Adrenal gland (tissue), 12 donors: ENCODE measurements around the gene ZIC4. TPM values are rescaled to one million over a fixed set of nuclear protein-coding genes. Genes with fewer than 3 reads are reported as not detected.

ENCODE experiments used
- DNase-seq, 7 donors: peaks; one replicate each; pipeline ENCODE4 v3.0.0-alpha.2; 2019 to 2020
- H3K27ac ChIP-seq, 5 donors: fragments of 200-600 bp; sonication (generic) in 4 of 5; 1 replicate in 3 of 5; 2 replicates in 2 of 5; pipeline versions ENCODE4 v1.5.1 to v1.8.0; 2016 to 2020; ENCODE audit warnings: mild to moderate bottlenecking in 1 of 5
- H3K27me3 ChIP-seq: fragments of 200-600 bp; 2 replicates; pipeline ENCODE4 v1.8.0; 2021
- H3K36me3 ChIP-seq, 2 donors: fragments of 200-600 bp; replicated peaks in 1 of 2; 1 replicate in 1 of 2; 2 replicates in 1 of 2; pipeline versions ENCODE4 v1.5.1 to v1.8.0; 2018 to 2022
- H3K4me1 ChIP-seq, 2 donors: fragments of 200-600 bp; replicated peaks in 1 of 2; 1 replicate in 1 of 2; 2 replicates in 1 of 2; pipeline versions ENCODE4 v1.5.1 to v1.8.0; 2018 to 2021
- H3K4me3 ChIP-seq, 4 donors: fragments of 200-600 bp; sonication (generic) in 3 of 4; one replicate each; pipeline ENCODE4 v1.5.1; 2016 to 2018
- H3K9me3 ChIP-seq, 3 donors: fragments of 200-600 bp; sonication (generic) in 1 of 3; replicated peaks in 1 of 3; 1 replicate in 2 of 3; 2 replicates in 1 of 3; pipeline versions ENCODE4 v1.5.1 to v1.8.0; 2016 to 2021
- CTCF ChIP-seq, 6 experiments: fragments of 450-650 bp in 4 of 6; fragments of 200-600 bp in 2 of 6; sonication (generic) in 1 of 6; IDR thresholded peaks; 1 replicate in 5 of 6; 2 replicates in 1 of 6; pipeline versions ENCODE4 v1.5.1 to v1.8.0; 2016 to 2021; ENCODE audit warnings: antibody characterized with exemption in 6 of 6, mild to moderate bottlenecking in 2 of 6, moderate library complexity in 1 of 6
- POLR2A ChIP-seq, 2 donors: fragments of 450-650 bp; IDR thresholded peaks; one replicate each; pipeline ENCODE4 v1.6.1; 2017; ENCODE audit warnings: antibody characterized with exemption in 2 of 2, mild to moderate bottlenecking in 2 of 2, moderate library complexity in 1 of 2
- WGBS, 4 donors: extraction: QIAGEN DNeasy Blood & Tissue Kit in 2 of 4; methylation state at CpG; one replicate each; pipeline versions ENCODE4 v1.1.5 to v1.1.7; 2013 to 2017; 5-methylcytosine and 5-hydroxymethylcytosine counted together
- intact Hi-C, 2 donors: fragments of 100-400 bp; cut with DNase I; formaldehyde crosslinking; loops; one replicate each; pipeline versions ENCODE4 v1.14.1 to v1.15.0; 2022 to 2023
- polyA plus RNA-seq, 3 donors: library from polyadenylated mRNA; stranded (reverse); fragments of 200-250 nt in 2 of 3; fragments of 350-450 nt in 1 of 3; fragmentation: Illumina TruSeq in 1 of 3; extraction: RNeasy Lipid Tissue Mini Kit (QIAGEN cat#74804) in 1 of 3; gene quantifications; one replicate each; pipeline ENCODE4 v1.2.3, GENCODE V29; 2013 to 2014
- total RNA-seq, 9 donors: library from RNA; depleted of rRNA in 4 of 9; stranded (reverse); fragments of >200 nt in 4 of 9; fragments of 120-200 nt in 1 of 9; fragmentation: NEBNext Ultra II Directional in 1 of 9; extraction: Animal tissue kit (Norgen Biotek cat#: 25700) in 1 of 9; gene quantifications; one replicate each; pipeline versions ENCODE4 v1.1.0 to v1.2.4, GENCODE V29; 2013 to 2023
- donor health status: healthy with polysubstance abuse.
- donor health status: Bipolar disorder and iron deficiency.
- donor health status: DM: yes; HTN: yes; CAD: no.
- donor health status: DM: no; HTN: no; CAD: no.
- donor health status: DM: no; HTN: no; CAD: no.
- donor health status: DM: yes; HTN: yes; CAD: no.

ZIC4 gene
- total and polyA plus RNA-seq, 12 donors: 0.07 TPM; not detected in 11

GRCh38 chr3:147417551-147418295 lies 11.4 kb upstream of the ZIC4 start:
- no peak for TF ChIP-seq POLR2A (IDR thresholded peaks at IDR 0.05)
- TF ChIP-seq CTCF (IDR thresholded peaks at IDR 0.05): no peak
- intact Hi-C loops: no loop called here
- Histone ChIP-seq H3K4me3 (no peak overlapping the region), H3K27ac (no peak overlapping the region), H3K36me3 (no peaks in the 10 kb centered on the region), H3K27me3 (peaks cover 85% of the 10 kb centered on the region), H3K9me3 (no peaks in the 10 kb centered on the region), H3K4me1 (peaks cover 0 to 20% of the 10 kb centered on the region in 2 donors)
- DNase-seq: no peak
- 41 to 58% (median 44%) methylated on average over 7 of the region's 7 CpGs for WGBS, 4 donors

- no peaks in the 10 kb centered on the region for H3K9me3 ChIP-seq
- H3K36me3 ChIP-seq: no peaks in the 10 kb centered on the region
- peaks cover 0 to 20% of the 10 kb centered on the region in 2 donors for H3K4me1 ChIP-seq
- no peak for DNase-seq
- no peak overlapping the region for H3K27ac ChIP-seq
- H3K27me3 ChIP-seq: peaks cover 85% of the 10 kb centered on the region
- WGBS, 4 donors: 10 to 23% (median 20%) methylated on average over 1 of the region's 1 CpG
- intact Hi-C loops: no loop called here
- TF ChIP-seq CTCF (IDR thresholded peaks at IDR 0.05) (no peak), POLR2A (IDR thresholded peaks at IDR 0.05) (no peak)
- no peak overlapping the region for H3K4me3 ChIP-seq
These were observed 10.6 kb upstream of the ZIC4 start for GRCh38 chr3:147416931-147417330.

- 10 to 13% (median 12%) methylated on average over 2 of the region's 2 CpGs for WGBS, 4 donors
- Histone ChIP-seq H3K9me3 (no peaks in the 10 kb centered on the region), H3K27ac (no peak overlapping the region), H3K36me3 (no peaks in the 10 kb centered on the region), H3K4me1 (peaks cover 0 to 24% of the 10 kb centered on the region in 2 donors), H3K4me3 (no peak overlapping the region), H3K27me3 (peaks cover 84% of the 10 kb centered on the region)
- intact Hi-C loops: no loop called here
- TF ChIP-seq CTCF (IDR thresholded peaks at IDR 0.05): no peak
- DNase-seq: no peak
These were observed 9.5 kb upstream of the ZIC4 start for GRCh38 chr3:147415874-147416273.

DNA sequence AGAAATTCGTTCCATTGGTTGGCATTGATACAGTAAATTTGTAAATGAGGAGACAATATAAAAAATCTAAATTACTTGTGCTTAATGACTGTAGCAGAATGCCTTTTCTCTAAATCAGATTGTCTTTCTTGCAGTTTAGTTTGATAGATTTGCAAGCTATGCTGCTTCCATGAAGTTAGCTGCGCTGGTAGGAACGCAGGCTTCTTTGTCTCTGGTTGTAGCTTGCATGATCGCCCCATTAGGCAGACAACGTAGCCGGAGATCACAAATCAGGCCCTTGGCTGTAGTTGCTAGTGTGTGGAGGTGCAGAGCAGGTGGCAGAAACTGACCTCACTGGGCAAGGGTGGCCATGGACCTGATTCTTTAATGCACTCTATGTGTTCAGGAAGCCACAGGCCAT lies 8.9 kb upstream of the ZIC4 start:
- no peak overlapping the region for H3K27ac ChIP-seq
- H3K4me1 ChIP-seq: peaks cover 0 to 30% of the 10 kb centered on the region in 2 donors
- H3K27me3 ChIP-seq: peaks cover 84% of the 10 kb centered on the region
- no peak for DNase-seq
- TF ChIP-seq CTCF (IDR thresholded peaks at IDR 0.05) (no peak), POLR2A (IDR thresholded peaks at IDR 0.05) (no peak)
- intact Hi-C loops: no loop called here
- WGBS, 4 donors: 8 to 17% (median 15%) methylated on average over 5 to 6 of the region's 6 CpGs
- H3K9me3 ChIP-seq: no peaks in the 10 kb centered on the region
- H3K36me3 ChIP-seq: no peaks in the 10 kb centered on the region
- no peak overlapping the region for H3K4me3 ChIP-seq
